SK-N-SH (cell line): ENCODE data around the gene ABHD8. TPM values are rescaled to one million over a fixed set of nuclear protein-coding genes. Genes with fewer than 3 reads are reported as not detected.

Experiments
- CTCF ChIA-PET: fragments of 300-600, 350-600 bp; formaldehyde crosslinking; extraction: SDS; loops from one replicate; lab custom pipeline; 2021; lab: Yijun Ruan, JAX
- POLR2A ChIA-PET: fragments of 350-600 bp; sonication (Branson Sonifier 250); formaldehyde crosslinking; extraction: SDS; loops from one replicate; lab custom pipeline; 2020; ENCODE audit warnings: antibody characterized with exemption, inconsistent platforms; lab: Yijun Ruan, JAX
- DNase-seq: peaks from one replicate; pipeline ENCODE4 v3.0.0; 2012
- H2AFZ ChIP-seq: fragments of 200-600 bp; sonication (generic); 2 replicates; pipeline ENCODE4 v1.8.1; 2016; ENCODE audit warnings: antibody characterized with exemption, mild to moderate bottlenecking, low read depth
- H3F3A ChIP-seq: fragments of 200-600 bp; sonication (generic); replicated peaks from 2 replicates; pipeline ENCODE3; 2016; ENCODE audit warnings: antibody characterized with exemption, mild to moderate bottlenecking; ENCODE audit not compliant: insufficient read depth
- H3K27ac ChIP-seq, 2 experiments: fragments of 200-500 bp in 1 of 2; fragments of 200-600 bp in 1 of 2; sonication (Bioruptor generic) in 1 of 2; sonication (generic), shearing (Covaris generic) in 1 of 2; 2 replicates each; pipeline versions ENCODE4 v1.5.1 to v1.6.1; 2014 to 2016; ENCODE audit warnings: low read depth in 2 of 2, inconsistent platforms in 1 of 2, low read length in 1 of 2, mild to moderate bottlenecking in 1 of 2, mixed read lengths in 1 of 2
- H3K27me3 ChIP-seq: fragments of 200-600 bp; sonication (generic), shearing (Covaris generic); 2 replicates; pipeline ENCODE4 v1.6.1; 2016; ENCODE audit warnings: mixed run types; ENCODE audit not compliant: insufficient read depth
- H3K36me3 ChIP-seq, 2 experiments: fragments of 200-500 bp in 1 of 2; fragments of 200-600 bp in 1 of 2; sonication (Bioruptor generic) in 1 of 2; sonication (generic) in 1 of 2; replicated peaks in 1 of 2; 2 replicates each; pipeline versions ENCODE3 to v1.5.1; 2014 to 2016; ENCODE audit warnings: low read length in 1 of 2, mild to moderate bottlenecking in 1 of 2; ENCODE audit not compliant: insufficient read depth in 2 of 2, control insufficient read depth in 1 of 2
- H3K4me1 ChIP-seq, 2 experiments: fragments of 200-500 bp in 1 of 2; fragments of 200-600 bp in 1 of 2; sonication (Bioruptor generic) in 1 of 2; sonication (generic), shearing (Covaris generic) in 1 of 2; 2 replicates each; pipeline versions ENCODE4 v1.5.1 to v1.6.1; 2014 to 2016; ENCODE audit warnings: low read depth in 1 of 2, low read length in 1 of 2, mixed run types in 1 of 2; ENCODE audit not compliant: insufficient read depth in 2 of 2, control insufficient read depth in 1 of 2
- H3K4me2 ChIP-seq: fragments of 200-600 bp; sonication (generic), shearing (Covaris generic); 2 replicates; pipeline ENCODE4 v1.6.1; 2017; ENCODE audit warnings: mixed run types
- H3K4me3 ChIP-seq, 2 experiments: fragments of 200-500 bp in 1 of 2; fragments of 200-600 bp in 1 of 2; sonication (Bioruptor generic) in 1 of 2; sonication (generic), shearing (Covaris generic) in 1 of 2; 2 replicates each; pipeline versions ENCODE4 v1.5.1 to v1.8.1; 2014 to 2016; ENCODE audit warnings: low read depth in 2 of 2, inconsistent platforms in 1 of 2, low read length in 1 of 2, mild to moderate bottlenecking in 1 of 2, mixed read lengths in 1 of 2, moderate library complexity in 1 of 2
- H3K79me2 ChIP-seq: fragments of 200-600 bp; sonication (generic); 2 replicates; pipeline ENCODE4 v1.8.1; 2017; ENCODE audit warnings: mild to moderate bottlenecking; ENCODE audit not compliant: insufficient read depth
- H3K9ac ChIP-seq: fragments of 200-600 bp; sonication (generic); 2 replicates; pipeline ENCODE4 v1.6.1; 2017; ENCODE audit warnings: mixed run types
- H3K9me2 ChIP-seq: fragments of 200-600 bp; sonication (generic); 2 replicates; pipeline ENCODE4 v1.6.1; 2017; ENCODE audit warnings: mixed run types
- H3K9me3 ChIP-seq: fragments of 200-600 bp; sonication (generic); 2 replicates; pipeline ENCODE4 v1.6.1; 2017; ENCODE audit warnings: mixed run types, mild to moderate bottlenecking, moderate library complexity
- H4K20me1 ChIP-seq: fragments of 200-600 bp; sonication (generic); 2 replicates; pipeline ENCODE4 v1.6.1; 2017; ENCODE audit warnings: mild to moderate bottlenecking, mixed run types; ENCODE audit not compliant: insufficient read depth
- FOXJ3 ChIP-seq: sonication (generic); formaldehyde crosslinking; IDR thresholded peaks from 2 replicates; pipeline ENCODE4 v1.5.1; 2020; ENCODE audit warnings: mild to moderate bottlenecking, missing genetic modification reagents
- GATA2 ChIP-seq: sonication (generic); formaldehyde crosslinking; IDR thresholded peaks from 2 replicates; pipeline ENCODE4 v1.5.0; 2020; ENCODE audit warnings: mild to moderate bottlenecking, missing genetic modification reagents
- MXI1 ChIP-seq: IDR thresholded peaks from 2 replicates; pipeline ENCODE4 v1.6.1; 2012; ENCODE audit warnings: mild to moderate bottlenecking, low read depth, low read length, improper control_type of control experiment
- POLR2AphosphoS5 ChIP-seq: IDR thresholded peaks from 2 replicates; pipeline ENCODE4 v1.6.1; 2012; ENCODE audit warnings: low read depth, low read length
- RFX5 ChIP-seq: IDR thresholded peaks from 2 replicates; pipeline ENCODE4 v1.6.1; 2012; ENCODE audit warnings: mild to moderate bottlenecking, improper control_type of control experiment, low read length
- RXRA ChIP-seq: IDR thresholded peaks from 2 replicates; pipeline ENCODE4 v1.4.0; 2012; ENCODE audit warnings: low read depth, mild to moderate bottlenecking, borderline replicate concordance
- TEAD4 ChIP-seq: IDR thresholded peaks from 2 replicates; pipeline ENCODE4 v1.4.0; 2012; ENCODE audit warnings: mild to moderate bottlenecking, borderline replicate concordance; ENCODE audit not compliant: insufficient read depth
- whole genome bisulfite sequencing: methylation state at CpG from one replicate; pipeline ENCODE4 v1.1.6; 2017; ENCODE audit warnings: low lambda C conversion rate; 5-methylcytosine and 5-hydroxymethylcytosine counted together
- polyA plus RNA-seq, 3 experiments: library from polyadenylated mRNA; depleted of rRNA; stranded (reverse); fragments of >200 nt; gene quantifications; 2 replicates each; pipeline ENCODE4 v1.2.3, GENCODE V29; 2012
- TF ChIP-seq, protein P1 (sequence below): IDR thresholded peaks from 2 replicates; pipeline ENCODE4 v1.4.0; 2012; ENCODE audit warnings: low read depth
- TF ChIP-seq, protein P2 (sequence below): IDR thresholded peaks from 2 replicates; pipeline ENCODE4 v1.4.0; 2012; ENCODE audit warnings: low read depth, borderline replicate concordance
- TF ChIP-seq, protein P3 (sequence below): fragments of 150-350 bp; IDR thresholded peaks from 2 replicates; pipeline ENCODE4 v1.6.1; 2016; ENCODE audit warnings: mild to moderate bottlenecking, low read depth, low read length
- TF ChIP-seq, protein P4 (sequence below): fragments of 200-600 bp; sonication (generic); IDR thresholded peaks from 2 replicates; pipeline ENCODE4 v1.6.1; 2017; ENCODE audit warnings: antibody characterized with exemption, mild to moderate bottlenecking, moderate library complexity

ABHD8 gene
- polyA plus RNA-seq, 1 of the 3 experiments (the other 2 are of a cell fraction): 11.1 TPM

DNA sequence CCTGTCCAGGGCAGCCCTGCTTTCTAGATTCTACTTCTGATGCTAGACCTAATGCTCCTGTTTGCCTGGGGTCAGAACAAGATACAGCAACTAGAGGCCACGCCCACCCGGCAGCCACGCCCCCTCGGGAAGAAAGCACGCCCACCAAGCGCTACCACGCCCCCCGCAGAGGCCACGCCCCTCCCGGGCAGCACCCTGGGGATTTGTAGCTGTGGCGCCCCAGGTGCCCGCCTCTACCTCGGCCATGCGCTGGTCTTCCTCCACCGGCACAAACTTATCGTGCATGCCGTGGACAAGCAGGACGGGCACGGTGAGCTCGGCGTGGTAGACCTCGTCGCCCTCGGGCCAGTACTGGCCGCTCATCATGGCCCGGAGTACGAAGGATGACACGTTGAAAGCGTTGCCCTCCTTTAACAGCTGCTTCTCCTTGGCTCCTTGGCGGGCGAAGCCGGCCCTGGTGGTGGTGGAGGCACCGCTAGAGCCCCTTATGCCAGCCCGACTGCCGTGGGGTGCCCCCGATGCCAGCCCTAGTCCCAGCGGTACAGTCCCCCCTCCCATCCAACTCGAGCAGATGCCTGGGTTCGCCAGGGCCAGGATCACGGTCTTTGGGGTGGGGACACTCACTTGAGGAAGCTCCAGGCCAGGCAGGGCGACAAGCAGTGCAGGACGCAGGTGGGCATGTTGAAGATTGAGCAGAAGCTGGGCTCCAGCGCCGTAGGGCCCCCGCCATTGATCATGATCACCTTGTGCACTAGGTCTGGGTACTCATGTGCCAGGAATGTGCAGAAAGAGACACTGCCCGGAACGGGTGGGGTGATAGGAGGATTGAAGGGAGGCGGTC is 9.0 kb downstream of the ABHD8 start:
- peak; percentile 90 for DNase-seq
- H2AFZ ChIP-seq: no peak overlapping the region

More for the DNA sequence above, 9.0 kb downstream of the ABHD8 start:
- 86% methylated on average over 25 of the region's 48 CpGs for WGBS
- peaks cover 6% of the 10 kb centered on the region; the same call in 1 of the 2 replicates for H3K79me2 ChIP-seq
- ChIA-PET CTCF (interaction anchor here (1.3 to 6.0 kb wide), 5 partner anchors 9 to 91 kb away, joined by 3 to 35 read pairs (median 17); partner anchors contain the start of genes ABHD8, ANKLE1, DDA1 and MRPL34), POLR2A (no interaction called here)
- no peak overlapping the region for H3K4me3 ChIP-seq
- TF ChIP-seq FOXJ3 (no peak), POLR2AphosphoS5 (no peak), RXRA (no peak), RFX5 (no peak), GATA2 (CRISPR knock-in tag) (no peak), MXI1 (no peak), TEAD4 (no peak)
- TF ChIP-seq, protein P1, sequence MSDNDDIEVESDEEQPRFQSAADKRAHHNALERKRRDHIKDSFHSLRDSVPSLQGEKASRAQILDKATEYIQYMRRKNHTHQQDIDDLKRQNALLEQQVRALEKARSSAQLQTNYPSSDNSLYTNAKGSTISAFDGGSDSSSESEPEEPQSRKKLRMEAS: no peak
- TF ChIP-seq, protein P2, sequence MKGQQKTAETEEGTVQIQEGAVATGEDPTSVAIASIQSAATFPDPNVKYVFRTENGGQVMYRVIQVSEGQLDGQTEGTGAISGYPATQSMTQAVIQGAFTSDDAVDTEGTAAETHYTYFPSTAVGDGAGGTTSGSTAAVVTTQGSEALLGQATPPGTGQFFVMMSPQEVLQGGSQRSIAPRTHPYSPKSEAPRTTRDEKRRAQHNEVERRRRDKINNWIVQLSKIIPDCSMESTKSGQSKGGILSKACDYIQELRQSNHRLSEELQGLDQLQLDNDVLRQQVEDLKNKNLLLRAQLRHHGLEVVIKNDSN: no peak
- TF ChIP-seq, protein P3, sequence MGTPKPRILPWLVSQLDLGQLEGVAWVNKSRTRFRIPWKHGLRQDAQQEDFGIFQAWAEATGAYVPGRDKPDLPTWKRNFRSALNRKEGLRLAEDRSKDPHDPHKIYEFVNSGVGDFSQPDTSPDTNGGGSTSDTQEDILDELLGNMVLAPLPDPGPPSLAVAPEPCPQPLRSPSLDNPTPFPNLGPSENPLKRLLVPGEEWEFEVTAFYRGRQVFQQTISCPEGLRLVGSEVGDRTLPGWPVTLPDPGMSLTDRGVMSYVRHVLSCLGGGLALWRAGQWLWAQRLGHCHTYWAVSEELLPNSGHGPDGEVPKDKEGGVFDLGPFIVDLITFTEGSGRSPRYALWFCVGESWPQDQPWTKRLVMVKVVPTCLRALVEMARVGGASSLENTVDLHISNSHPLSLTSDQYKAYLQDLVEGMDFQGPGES: no peak
- TF ChIP-seq, protein P4, sequence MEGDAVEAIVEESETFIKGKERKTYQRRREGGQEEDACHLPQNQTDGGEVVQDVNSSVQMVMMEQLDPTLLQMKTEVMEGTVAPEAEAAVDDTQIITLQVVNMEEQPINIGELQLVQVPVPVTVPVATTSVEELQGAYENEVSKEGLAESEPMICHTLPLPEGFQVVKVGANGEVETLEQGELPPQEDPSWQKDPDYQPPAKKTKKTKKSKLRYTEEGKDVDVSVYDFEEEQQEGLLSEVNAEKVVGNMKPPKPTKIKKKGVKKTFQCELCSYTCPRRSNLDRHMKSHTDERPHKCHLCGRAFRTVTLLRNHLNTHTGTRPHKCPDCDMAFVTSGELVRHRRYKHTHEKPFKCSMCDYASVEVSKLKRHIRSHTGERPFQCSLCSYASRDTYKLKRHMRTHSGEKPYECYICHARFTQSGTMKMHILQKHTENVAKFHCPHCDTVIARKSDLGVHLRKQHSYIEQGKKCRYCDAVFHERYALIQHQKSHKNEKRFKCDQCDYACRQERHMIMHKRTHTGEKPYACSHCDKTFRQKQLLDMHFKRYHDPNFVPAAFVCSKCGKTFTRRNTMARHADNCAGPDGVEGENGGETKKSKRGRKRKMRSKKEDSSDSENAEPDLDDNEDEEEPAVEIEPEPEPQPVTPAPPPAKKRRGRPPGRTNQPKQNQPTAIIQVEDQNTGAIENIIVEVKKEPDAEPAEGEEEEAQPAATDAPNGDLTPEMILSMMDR: no peak
- no peak overlapping the region for H3K27ac ChIP-seq
- H3K4me1 ChIP-seq: peaks cover 0 to 8% of the 10 kb centered on the region in 2 experiments; a peak in 1 of 4 replicates
- peaks cover 23% of the 10 kb centered on the region for H3F3A ChIP-seq
- no peaks in the 10 kb centered on the region for H3K27me3 ChIP-seq
- H3K36me3 ChIP-seq: peaks cover 0 to 3% of the 10 kb centered on the region in 2 experiments
- no peaks in the 10 kb centered on the region for H3K9me2 ChIP-seq
- H4K20me1 ChIP-seq: no peaks in the 10 kb centered on the region
- no peak overlapping the region for H3K9ac ChIP-seq
- H3K4me2 ChIP-seq: no peak overlapping the region
- no peaks in the 10 kb centered on the region for H3K9me3 ChIP-seq
